OCI-LY1 (cell line): Measurements from ENCODE around the gene SERPINB5.

Source experiments
- H2AFZ ChIP-seq: fragments of 200-600 bp; sonication (generic), shearing (Covaris generic); 2 replicates; pipeline ENCODE4 v1.6.0; 2014; ENCODE audit warnings: antibody characterized with exemption, mild to moderate bottlenecking, low read length
- H3F3A ChIP-seq: fragments of 200-600 bp; sonication (generic), shearing (Covaris generic); 2 replicates; pipeline ENCODE4 v1.6.0; 2014; ENCODE audit warnings: mild to moderate bottlenecking, antibody characterized with exemption, low read length, moderate library complexity; ENCODE audit not compliant: insufficient read depth
- H3K27ac ChIP-seq: fragments of 200-600 bp; sonication (generic); 2 replicates; pipeline ENCODE4 v1.5.1; 2014; ENCODE audit warnings: low read length, mixed run types, mild to moderate bottlenecking, low read depth; ENCODE audit not compliant: poor library complexity, severe bottlenecking
- H3K27me3 ChIP-seq: fragments of 200-600 bp; sonication (generic); 2 replicates; pipeline ENCODE4 v1.6.0; 2014; ENCODE audit warnings: antibody characterized with exemption, mild to moderate bottlenecking, low read length, moderate library complexity; ENCODE audit not compliant: insufficient read depth
- H3K36me3 ChIP-seq: fragments of 200-600 bp; sonication (generic); 2 replicates; pipeline ENCODE4 v1.6.1; 2014; ENCODE audit warnings: mild to moderate bottlenecking, antibody characterized with exemption, low read length, moderate library complexity, mixed read lengths; ENCODE audit not compliant: insufficient read depth
- H3K4me1 ChIP-seq: fragments of 200-600 bp; sonication (generic); 2 replicates; pipeline ENCODE4 v1.5.1; 2014; ENCODE audit warnings: mild to moderate bottlenecking, low read length, moderate library complexity; ENCODE audit not compliant: insufficient read depth, severe bottlenecking
- H3K4me2 ChIP-seq: fragments of 200-600 bp; sonication (generic), shearing (Covaris generic); 2 replicates; pipeline ENCODE4 v1.6.1; 2014; ENCODE audit warnings: low read length
- H3K4me3 ChIP-seq: fragments of 200-600 bp; sonication (generic); 2 replicates; pipeline ENCODE4 v1.5.1; 2014; ENCODE audit warnings: low read length, low read depth, mild to moderate bottlenecking, mixed read lengths; ENCODE audit not compliant: poor library complexity, severe bottlenecking
- H3K79me2 ChIP-seq: fragments of 200-600 bp; shearing (Covaris generic); 2 replicates; pipeline ENCODE4 v1.6.1; 2016; ENCODE audit warnings: mixed run types, low read length, mixed read lengths; ENCODE audit not compliant: insufficient read depth
- H3K9ac ChIP-seq: fragments of 200-600 bp; sonication (generic), shearing (Covaris generic); 2 replicates; pipeline ENCODE4 v1.6.1; 2014; ENCODE audit warnings: mild to moderate bottlenecking, low read length, mixed read lengths
- H3K9me2 ChIP-seq: fragments of 200-600 bp; sonication (generic), shearing (Covaris generic); 2 replicates; pipeline ENCODE4 v1.6.1; 2014; ENCODE audit warnings: low read depth, mild to moderate bottlenecking, low read length, mixed read lengths
- H3K9me3 ChIP-seq: fragments of 200-600 bp; shearing (Covaris generic); 2 replicates; pipeline ENCODE4 v1.6.1; 2014; ENCODE audit warnings: low read length, mixed read lengths
- H4K20me1 ChIP-seq: fragments of 200-600 bp; sonication (generic), shearing (Covaris generic); 2 replicates; pipeline ENCODE4 v1.6.0; 2016; ENCODE audit warnings: mild to moderate bottlenecking, low read length; ENCODE audit not compliant: insufficient read depth
- EZH2 ChIP-seq: fragments of 200-600 bp; sonication (generic), shearing (Covaris generic); IDR thresholded peaks from 2 replicates; pipeline ENCODE4 v1.8.0; 2017; ENCODE audit warnings: borderline replicate concordance, mixed run types, mild to moderate bottlenecking, antibody characterized with exemption, low read length, moderate library complexity, mixed read lengths
- TF ChIP-seq, protein P1 (sequence below): fragments of 200-600 bp; sonication (generic), shearing (Covaris generic); IDR thresholded peaks from 2 replicates; pipeline ENCODE4 v1.5.1; 2017; ENCODE audit warnings: mild to moderate bottlenecking, antibody characterized with exemption, low read length, moderate library complexity, mixed read lengths

Gene SERPINB5

DNA sequence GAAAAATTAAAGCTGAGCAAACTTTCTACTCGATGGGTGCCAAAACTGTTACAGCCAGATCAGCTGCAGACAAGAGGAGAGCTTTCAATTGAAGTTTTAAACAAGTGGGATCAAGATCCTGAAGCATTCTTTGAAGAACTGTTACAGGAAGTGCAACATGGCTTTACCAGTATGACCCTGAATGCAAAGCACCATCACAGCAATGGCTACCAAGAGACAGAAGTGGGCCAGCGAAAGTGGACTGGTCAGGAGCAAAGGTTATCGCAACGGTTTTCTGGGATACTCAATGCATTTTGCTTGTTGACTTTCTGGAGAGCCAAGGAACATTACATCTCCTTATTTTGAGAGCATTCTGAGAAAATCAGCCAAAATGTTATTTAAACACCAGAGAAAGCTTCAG lies 9.1 kb upstream of the SERPINB5 start:
- Histone ChIP-seq H2AFZ (no peak overlapping the region), H3K27ac (no peak overlapping the region)
- TF ChIP-seq, protein P1, sequence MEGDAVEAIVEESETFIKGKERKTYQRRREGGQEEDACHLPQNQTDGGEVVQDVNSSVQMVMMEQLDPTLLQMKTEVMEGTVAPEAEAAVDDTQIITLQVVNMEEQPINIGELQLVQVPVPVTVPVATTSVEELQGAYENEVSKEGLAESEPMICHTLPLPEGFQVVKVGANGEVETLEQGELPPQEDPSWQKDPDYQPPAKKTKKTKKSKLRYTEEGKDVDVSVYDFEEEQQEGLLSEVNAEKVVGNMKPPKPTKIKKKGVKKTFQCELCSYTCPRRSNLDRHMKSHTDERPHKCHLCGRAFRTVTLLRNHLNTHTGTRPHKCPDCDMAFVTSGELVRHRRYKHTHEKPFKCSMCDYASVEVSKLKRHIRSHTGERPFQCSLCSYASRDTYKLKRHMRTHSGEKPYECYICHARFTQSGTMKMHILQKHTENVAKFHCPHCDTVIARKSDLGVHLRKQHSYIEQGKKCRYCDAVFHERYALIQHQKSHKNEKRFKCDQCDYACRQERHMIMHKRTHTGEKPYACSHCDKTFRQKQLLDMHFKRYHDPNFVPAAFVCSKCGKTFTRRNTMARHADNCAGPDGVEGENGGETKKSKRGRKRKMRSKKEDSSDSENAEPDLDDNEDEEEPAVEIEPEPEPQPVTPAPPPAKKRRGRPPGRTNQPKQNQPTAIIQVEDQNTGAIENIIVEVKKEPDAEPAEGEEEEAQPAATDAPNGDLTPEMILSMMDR: no peak
- no peak for TF ChIP-seq EZH2

DNA sequence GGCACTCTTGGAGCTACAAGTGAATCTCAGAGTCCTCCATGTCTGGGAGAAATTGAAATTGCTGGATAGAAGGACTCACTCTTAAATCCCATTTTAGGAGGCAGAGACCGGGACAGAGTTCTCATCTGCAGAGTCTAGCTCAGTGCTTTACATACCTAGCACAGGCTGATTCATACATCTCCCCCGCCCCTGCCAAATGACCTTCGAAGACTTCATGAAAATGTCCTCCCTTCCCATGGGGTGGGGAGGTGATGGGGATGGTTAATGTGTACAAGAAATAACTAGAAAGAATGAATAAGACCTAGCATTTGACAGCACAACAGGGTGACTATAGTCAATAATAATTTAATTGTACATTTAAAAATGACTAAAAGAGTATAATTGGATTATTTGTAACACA lies 8.2 kb upstream of the SERPINB5 start:
- Histone ChIP-seq H3K9me3 (no peaks in the 10 kb centered on the region), H3K9me2 (no peaks in the 10 kb centered on the region), H3K9ac (no peak overlapping the region), H3K4me1 (no peaks in the 10 kb centered on the region), H3K27me3 (no peaks in the 10 kb centered on the region), H3F3A (no peaks in the 10 kb centered on the region), H3K36me3 (no peaks in the 10 kb centered on the region), H3K79me2 (no peaks in the 10 kb centered on the region), H4K20me1 (no peaks in the 10 kb centered on the region), H3K4me3 (no peak overlapping the region), H3K4me2 (no peak overlapping the region), H2AFZ (no peak overlapping the region), H3K27ac (no peak overlapping the region)
- TF ChIP-seq, protein P1: no peak
- TF ChIP-seq EZH2: no peak

More for the DNA sequence above, 9.1 kb upstream of the SERPINB5 start:
- H4K20me1 ChIP-seq: no peaks in the 10 kb centered on the region
- no peaks in the 10 kb centered on the region for H3K4me1 ChIP-seq
- no peak overlapping the region for H3K9ac ChIP-seq
- H3K4me3 ChIP-seq: no peak overlapping the region
- no peaks in the 10 kb centered on the region for H3K36me3 ChIP-seq
- no peaks in the 10 kb centered on the region for H3K79me2 ChIP-seq
- H3K27me3 ChIP-seq: no peaks in the 10 kb centered on the region
- no peaks in the 10 kb centered on the region for H3K9me3 ChIP-seq
- H3F3A ChIP-seq: no peaks in the 10 kb centered on the region
- H3K4me2 ChIP-seq: no peak overlapping the region
- no peaks in the 10 kb centered on the region for H3K9me2 ChIP-seq

DNA sequence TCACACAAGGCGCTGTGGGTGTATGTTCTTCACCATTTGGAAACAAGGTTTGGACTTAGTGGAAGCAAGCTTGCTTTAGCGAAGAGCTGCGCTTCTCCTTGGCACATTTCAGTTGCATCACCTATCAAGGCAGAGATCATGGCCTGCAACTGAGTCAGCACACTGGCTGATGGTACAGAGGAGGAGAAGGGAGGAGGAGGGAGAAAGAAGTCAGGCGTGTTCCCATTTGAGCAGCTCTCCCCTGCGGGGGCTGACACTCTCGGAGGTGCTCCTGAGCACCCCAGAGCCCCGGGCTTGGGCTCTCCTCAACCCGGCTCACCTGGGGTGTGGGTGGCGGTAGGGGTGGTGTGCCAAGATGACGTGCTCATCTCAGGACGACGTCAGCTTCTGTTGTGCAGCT lies 6.0 kb upstream of the SERPINB5 start:
- no peaks in the 10 kb centered on the region for H4K20me1 ChIP-seq
- H3F3A ChIP-seq: no peaks in the 10 kb centered on the region
- no peak overlapping the region for H3K4me2 ChIP-seq
- no peak overlapping the region for H3K4me3 ChIP-seq
- H3K4me1 ChIP-seq: no peaks in the 10 kb centered on the region
- H3K36me3 ChIP-seq: no peaks in the 10 kb centered on the region
- H3K9me3 ChIP-seq: no peaks in the 10 kb centered on the region
- no peak for TF ChIP-seq EZH2
- H3K79me2 ChIP-seq: no peaks in the 10 kb centered on the region
- no peaks in the 10 kb centered on the region for H3K27me3 ChIP-seq
- H3K9ac ChIP-seq: no peak overlapping the region
- no peak overlapping the region for H2AFZ ChIP-seq
- no peaks in the 10 kb centered on the region for H3K9me2 ChIP-seq
- no peak overlapping the region for H3K27ac ChIP-seq

DNA sequence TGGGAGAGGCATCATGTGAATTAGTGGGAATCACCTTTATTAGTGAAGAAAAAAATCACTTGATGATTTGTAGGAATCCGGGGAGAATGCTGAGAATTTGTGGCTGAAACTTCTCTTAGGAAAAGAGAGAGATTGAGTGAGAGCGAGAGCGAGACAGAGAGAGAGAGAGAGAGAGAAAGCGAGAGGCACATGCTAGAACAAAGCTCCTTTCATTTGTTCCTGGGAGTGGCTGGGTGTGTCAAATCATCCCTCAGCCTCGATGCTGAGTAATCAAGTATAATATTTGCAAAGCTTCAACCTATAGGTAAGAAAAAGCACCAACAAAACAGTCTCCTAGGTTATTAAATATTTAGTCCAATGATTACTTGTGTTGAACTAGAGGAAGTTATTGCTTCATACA lies 4.4 kb upstream of the SERPINB5 start:
- Histone ChIP-seq H3K4me2 (no peak overlapping the region), H3K27me3 (no peaks in the 10 kb centered on the region; the same call in 1 of the 2 replicates)

More for the DNA sequence above, 4.4 kb upstream of the SERPINB5 start:
- Histone ChIP-seq H3K9me3 (no peaks in the 10 kb centered on the region), H3K4me3 (no peak overlapping the region), H3F3A (no peaks in the 10 kb centered on the region), H2AFZ (no peak overlapping the region), H3K36me3 (no peaks in the 10 kb centered on the region), H3K27ac (no peak overlapping the region), H3K4me1 (no peaks in the 10 kb centered on the region), H3K79me2 (no peaks in the 10 kb centered on the region), H3K9me2 (no peaks in the 10 kb centered on the region), H3K9ac (no peak overlapping the region), H4K20me1 (no peaks in the 10 kb centered on the region)
- TF ChIP-seq, protein P1: no peak
- TF ChIP-seq EZH2: no peak
